ENCODE measurements around the gene RIMBP3B.
"Not testable (repeated sequence)": the region's sequence is repeated elsewhere in the genome, so short reads cannot be mapped to it uniquely, and the experiment has no call there.

DNA sequence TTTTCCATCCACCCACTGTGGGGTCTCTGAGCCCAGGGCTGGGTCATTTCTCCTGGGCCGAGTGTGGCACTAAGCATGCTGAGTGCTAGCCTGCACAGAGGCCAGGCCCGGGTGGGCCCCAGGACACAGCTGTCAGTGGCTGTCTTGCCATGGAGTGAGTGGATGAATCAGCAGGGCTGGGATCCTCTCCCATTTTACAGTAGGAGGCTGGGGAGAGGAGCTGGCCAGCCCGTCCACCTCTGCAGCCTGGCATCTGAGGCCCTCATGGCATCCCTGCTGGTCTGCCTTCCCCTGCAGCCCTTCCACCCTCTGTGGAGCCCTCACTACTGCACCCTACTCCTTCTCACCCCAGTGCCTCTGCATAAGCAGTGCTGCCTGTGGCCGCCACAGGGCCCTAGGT lies 21.1 kb upstream of the RIMBP3B start:
- not testable (repeated sequence) for TF ChIP-seq NFRKB (IDR thresholded peaks at IDR 0.05; ENCODE audit: low read depth); RUNX1 (IDR thresholded peaks at IDR 0.05; ENCODE audit: low read depth); NR2C1 (IDR thresholded peaks at IDR 0.05); NR2C1 (tag; IDR thresholded peaks at IDR 0.05); MAFK (IDR thresholded peaks at IDR 0.05; ENCODE audit: low read length); ZNF77 (CRISPR knock-in tag; IDR thresholded peaks at IDR 0.05); RAD51 (IDR thresholded peaks at IDR 0.05; ENCODE audit: borderline replicate concordance, low read depth)
- TF ChIP-seq, protein P1, sequence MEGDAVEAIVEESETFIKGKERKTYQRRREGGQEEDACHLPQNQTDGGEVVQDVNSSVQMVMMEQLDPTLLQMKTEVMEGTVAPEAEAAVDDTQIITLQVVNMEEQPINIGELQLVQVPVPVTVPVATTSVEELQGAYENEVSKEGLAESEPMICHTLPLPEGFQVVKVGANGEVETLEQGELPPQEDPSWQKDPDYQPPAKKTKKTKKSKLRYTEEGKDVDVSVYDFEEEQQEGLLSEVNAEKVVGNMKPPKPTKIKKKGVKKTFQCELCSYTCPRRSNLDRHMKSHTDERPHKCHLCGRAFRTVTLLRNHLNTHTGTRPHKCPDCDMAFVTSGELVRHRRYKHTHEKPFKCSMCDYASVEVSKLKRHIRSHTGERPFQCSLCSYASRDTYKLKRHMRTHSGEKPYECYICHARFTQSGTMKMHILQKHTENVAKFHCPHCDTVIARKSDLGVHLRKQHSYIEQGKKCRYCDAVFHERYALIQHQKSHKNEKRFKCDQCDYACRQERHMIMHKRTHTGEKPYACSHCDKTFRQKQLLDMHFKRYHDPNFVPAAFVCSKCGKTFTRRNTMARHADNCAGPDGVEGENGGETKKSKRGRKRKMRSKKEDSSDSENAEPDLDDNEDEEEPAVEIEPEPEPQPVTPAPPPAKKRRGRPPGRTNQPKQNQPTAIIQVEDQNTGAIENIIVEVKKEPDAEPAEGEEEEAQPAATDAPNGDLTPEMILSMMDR (IDR thresholded peaks at IDR 0.05 in 2 of 3, conservative IDR thresholded peaks at IDR 0.05 in 1 of 3; ENCODE audit: insufficient read depth in 2 of 3, low read depth in 1 of 3, low read length in 3 of 3) = not testable (repeated sequence)
- TF ChIP-seq, protein P2, sequence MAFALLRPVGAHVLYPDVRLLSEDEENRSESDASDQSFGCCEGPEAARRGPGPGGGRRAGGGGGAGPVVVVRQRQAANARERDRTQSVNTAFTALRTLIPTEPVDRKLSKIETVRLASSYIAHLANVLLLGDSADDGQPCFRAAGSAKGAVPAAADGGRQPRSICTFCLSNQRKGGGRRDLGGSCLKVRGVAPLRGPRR (CRISPR knock-in tag; IDR thresholded peaks at IDR 0.05) = not testable (repeated sequence)

Data from K562 (cell line).